NCI-H2196 treated with DMSO at 0.1 percent for 48 hours (cell line): ENCODE results near the gene GLDC.
A peak's percentile ranks its signal among the peaks of the same experiment; 100 is the strongest.
"Not testable (repeated sequence)": the region's sequence is repeated elsewhere in the genome, so short reads cannot be mapped to it uniquely, and the experiment has no call there.

Experiments used
- DNase-seq: peaks from one replicate; lab custom pipeline; 2025; ENCODE audit not compliant: unreplicated experiment; lab: John Stamatoyannopoulos, UW

Gene GLDC

DNA sequence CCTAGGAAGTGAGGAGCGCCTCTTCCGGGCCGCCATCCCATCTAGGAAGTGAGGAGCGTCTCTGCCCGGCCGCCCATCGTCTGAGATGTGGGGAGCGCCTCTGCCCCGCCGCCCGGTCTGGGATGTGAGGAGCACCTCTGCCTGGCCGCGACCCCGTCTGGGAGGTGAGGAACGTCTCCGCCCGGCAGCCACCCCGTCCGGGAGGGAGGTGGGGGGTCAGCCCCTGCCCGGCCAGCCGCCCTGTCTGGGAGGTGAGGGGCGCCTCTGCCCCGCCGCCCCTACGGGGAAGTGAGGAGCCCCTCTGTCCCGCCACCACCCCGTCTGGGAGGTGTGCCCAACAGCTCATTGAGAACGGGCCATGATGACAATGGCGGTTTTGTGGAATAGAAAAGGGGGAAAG, 22.7 kb downstream of the GLDC start:
- DNase-seq, result not testable (repeated sequence)

DNA sequence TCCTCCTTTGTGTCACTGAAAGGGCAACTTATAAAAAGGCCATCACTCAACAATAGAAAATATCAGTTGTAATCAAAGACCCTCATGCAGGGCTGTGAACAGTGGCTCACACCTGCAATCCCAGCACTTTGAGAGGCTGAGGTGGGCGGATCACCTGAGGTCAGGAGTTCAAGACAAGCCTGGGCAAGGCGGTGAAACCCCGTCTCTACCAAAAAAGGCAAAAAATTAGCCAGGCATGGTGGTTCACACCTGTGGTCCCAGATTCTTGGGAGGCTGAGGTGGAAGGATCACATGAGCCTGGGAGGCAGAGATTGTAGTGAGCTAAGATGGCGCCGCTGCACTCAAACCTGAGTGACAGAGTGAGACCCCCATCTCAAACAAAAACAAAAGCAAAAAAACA, 24.7 kb downstream of the GLDC start:
- DNase-seq, result no peak

- DNase-seq, result no peak
Measured at GRCh38 chr9:6620353-6620752, 25.2 kb downstream of the GLDC start.

- no peak for DNase-seq
Measured at GRCh38 chr9:6619909-6620308, 25.6 kb downstream of the GLDC start.

GRCh38 chr9:6616951-6617602, 28.5 kb downstream of the GLDC start:
- no peak for DNase-seq

DNA sequence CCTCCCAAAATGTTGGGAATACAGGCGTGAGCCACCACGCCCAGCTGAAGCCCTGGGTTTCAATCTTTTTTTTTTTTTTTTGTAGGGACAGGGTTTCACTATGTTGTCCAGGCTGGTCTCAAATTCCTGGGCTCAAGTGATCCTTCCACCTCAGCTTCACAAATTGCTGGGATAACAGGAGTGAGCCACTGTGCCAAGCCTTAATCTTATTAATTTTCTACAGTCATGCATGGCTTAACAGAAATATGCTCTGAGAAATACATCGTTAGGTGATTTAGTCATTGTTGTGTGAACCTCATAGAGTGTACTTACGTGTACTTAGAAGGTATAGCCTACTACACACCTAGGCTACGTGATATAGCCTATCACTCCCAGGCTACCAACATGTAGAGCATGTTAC, 31.0 kb downstream of the GLDC start:
- DNase-seq, result no peak

GRCh38 chr9:6611865-6612264, 33.7 kb downstream of the GLDC start:
- no peak for DNase-seq

DNA sequence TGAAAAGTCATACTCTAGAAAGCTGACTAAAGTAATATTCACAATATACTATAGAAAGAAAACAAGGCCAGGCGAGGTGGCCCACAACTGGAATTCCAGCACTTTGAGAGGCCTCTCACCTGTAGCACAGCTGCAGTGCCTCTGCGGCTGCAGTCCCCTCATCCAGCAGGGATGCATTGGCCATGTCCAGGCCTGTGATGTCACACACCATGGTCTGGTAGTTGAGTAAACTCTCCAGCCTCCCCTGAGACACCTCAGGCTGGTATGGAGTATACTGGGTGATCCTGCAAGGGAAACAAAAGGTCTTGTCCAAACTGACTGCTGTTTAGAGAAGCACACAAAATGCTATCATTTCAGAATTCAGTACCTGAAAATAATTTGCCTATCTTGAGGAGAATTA, 35.5 kb downstream of the GLDC start:
- no peak for DNase-seq

DNA sequence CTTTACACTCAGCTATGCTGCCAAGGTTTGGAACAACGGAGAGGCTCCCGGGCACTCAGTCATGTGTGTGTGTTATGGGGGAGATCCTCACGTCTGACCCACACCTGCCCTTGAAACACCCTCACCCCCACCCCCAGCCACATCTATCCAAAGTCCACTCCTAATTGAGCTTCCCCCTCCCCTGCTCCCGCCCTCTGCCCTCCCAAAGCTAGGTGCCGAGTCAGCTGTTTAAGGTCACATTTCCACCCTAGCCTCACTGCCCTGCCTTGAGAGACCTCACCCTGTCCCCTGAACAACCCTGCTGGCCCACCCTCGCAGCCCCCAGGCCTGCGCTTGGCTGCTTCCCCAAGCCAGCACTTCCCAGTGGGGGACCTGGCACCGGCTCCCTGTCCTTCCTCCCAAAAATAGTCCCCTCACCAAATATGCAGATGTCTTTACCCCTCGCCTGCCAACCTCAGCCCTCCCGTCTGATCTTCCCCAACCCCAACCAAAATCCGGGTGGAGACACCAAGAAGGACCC, 36.0 kb downstream of the GLDC start:
- DNase-seq, result no peak

- no peak for DNase-seq
Measured at GRCh38 chr9:6605202-6605601, 40.3 kb downstream of the GLDC start.

- no peak for DNase-seq
Measured at GRCh38 chr9:6600426-6600825, 45.1 kb downstream of the GLDC start.

DNA sequence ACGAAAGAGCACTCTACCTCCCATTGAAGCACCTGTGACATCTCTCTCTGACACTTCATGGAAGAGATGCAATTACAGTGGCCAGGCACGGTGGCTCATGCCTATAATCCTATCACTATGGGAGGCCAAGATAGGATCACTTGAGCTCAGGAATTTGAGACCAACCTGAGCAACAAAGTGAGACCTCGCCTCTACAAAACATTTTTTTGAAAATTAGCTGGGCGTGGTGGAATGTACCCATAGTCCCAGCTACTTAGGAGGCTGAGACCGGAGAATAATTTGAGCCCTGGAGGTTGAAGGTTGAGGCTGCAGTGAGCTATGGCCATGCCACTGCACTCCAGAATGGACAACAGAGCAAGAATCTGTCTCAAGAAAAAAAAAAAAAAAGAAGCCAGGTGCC, 45.5 kb downstream of the GLDC start:
- DNase-seq, result no peak

DNA sequence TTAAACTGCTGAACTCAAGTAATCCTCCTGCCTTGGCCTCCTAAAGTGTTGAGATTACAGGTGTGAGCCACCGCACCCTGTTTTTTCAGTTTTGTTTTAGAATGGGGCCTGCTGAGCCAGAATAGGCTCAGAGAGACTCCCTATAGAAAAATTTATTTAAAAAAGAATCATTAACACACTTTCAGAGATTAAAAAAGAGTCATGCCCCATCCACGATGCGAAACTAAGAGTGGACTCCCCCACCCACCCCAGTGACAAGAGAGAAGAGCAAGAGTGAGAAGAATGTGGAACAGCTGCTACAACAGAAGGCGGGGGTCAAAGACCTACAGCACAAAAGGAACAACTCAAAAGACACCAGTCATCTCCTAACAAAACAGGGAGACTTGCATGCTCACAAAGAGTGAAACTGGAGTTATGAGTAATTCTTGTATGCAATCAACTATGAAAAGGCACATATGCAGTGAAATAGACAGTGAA, 47.2 kb downstream of the GLDC start:
- no peak for DNase-seq

- no peak for DNase-seq
Measured at GRCh38 chr9:6592791-6593190, 52.7 kb downstream of the GLDC start.

DNA sequence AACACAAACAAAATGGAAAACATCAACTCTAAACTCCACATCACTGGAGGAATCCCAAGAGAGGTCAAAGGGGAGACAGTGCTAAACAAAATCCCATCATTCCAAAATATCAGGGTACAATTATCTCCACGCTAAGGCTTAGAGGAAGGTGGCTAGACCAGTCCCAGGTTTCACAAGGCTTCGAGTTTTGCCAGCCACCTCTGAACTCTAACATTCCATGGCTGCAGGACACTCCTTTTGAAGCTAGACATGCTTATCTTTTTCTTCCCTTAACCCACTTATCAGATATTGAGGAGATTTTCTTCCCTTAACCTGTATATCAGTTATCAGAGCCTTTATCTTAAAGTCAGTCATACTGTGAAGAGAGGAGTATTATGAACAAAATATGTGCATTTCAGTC, 53.3 kb downstream of the GLDC start:
- DNase-seq, result no peak

DNA sequence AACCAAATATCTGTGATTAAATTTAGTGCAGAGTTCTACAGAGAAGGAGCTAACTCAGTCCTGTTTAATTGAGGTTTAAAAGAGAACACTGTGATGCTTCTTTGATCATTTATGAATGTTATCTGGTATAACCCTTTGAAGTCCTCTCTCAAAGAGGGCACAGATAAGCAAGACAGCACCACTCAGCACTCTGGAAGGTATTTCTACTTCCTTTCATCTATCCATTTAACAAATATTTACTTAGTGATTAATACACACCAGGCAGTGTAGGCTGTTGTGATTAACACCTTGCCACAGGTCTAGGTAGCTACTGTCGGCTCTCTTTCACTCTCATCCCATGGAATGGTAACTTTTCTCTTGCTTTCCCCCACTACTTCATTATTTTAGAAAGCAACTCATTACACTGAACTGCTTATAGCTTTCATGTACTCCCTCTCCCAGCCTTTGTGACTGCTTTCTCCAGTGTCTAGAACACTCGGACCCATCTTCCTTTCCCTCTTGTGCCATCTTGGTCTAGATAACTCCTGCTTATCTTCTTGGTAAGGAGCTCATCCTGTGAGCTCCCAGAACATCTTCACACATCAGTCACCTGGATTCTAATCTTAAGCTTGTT, 54.7 kb downstream of the GLDC start:
- peak; percentile 38 for DNase-seq

DNA sequence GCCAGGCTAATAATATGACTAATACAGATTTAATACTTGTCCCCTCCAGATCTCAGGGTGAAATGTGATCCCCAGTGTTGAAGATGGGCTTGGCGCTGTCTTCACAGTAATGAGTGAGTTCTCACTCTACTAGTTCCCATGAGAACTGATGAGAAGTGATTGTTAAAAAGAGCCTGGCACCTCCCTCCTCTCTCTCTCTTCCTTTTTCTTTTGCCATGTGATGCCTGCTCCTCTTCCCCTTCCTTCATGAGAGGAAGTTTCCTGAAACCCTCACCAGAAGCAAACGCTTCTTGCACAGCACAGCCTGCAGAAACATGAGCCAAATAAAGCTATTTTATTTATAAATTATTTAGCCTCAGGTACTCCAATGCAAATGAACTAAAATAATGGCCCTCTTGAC, 55.2 kb downstream of the GLDC start:
- no peak for DNase-seq

- DNase-seq, result peak; percentile 30
Measured at GRCh38 chr9:6584881-6585597, 60.5 kb downstream of the GLDC start.

- no peak for DNase-seq
Measured at GRCh38 chr9:6581253-6581652, 64.3 kb downstream of the GLDC start.

GRCh38 chr9:6579613-6580012, 65.9 kb downstream of the GLDC start:
- DNase-seq, result no peak

- DNase-seq, result no peak
Measured at GRCh38 chr9:6576987-6577386, 68.5 kb downstream of the GLDC start.
